GM12878 (cell line): ENCODE measurements around the gene ZBTB34. TPM values are rescaled to one million over a fixed set of nuclear protein-coding genes. Genes with fewer than 3 reads are reported as not detected.

ENCODE experiments used
- ATAC-seq: fragments of 200-7000 bp; cut with Tn5 transposase; 3 replicates; pipeline ENCODE4 v1.9.1; 2020; ENCODE audit warnings: mild to moderate bottlenecking, moderate library complexity
- BruUV-seq: library from RNA; stranded (reverse); fragments of 400-500 nt; replicated peaks from 2 replicates; lab custom pipeline; 2021; lab: Mats Ljungman, UMichigan
- CTCF ChIA-PET: fragments of 300-600 bp; sonication (Branson Sonifier 250); formaldehyde crosslinking; extraction: SDS; loops from one replicate; lab custom pipeline; 2021; ENCODE audit warnings: inconsistent platforms; lab: Yijun Ruan, JAX
- POLR2A ChIA-PET: fragments of 350-600 bp; formaldehyde crosslinking; extraction: SDS; loops from one replicate; lab custom pipeline; 2021; ENCODE audit warnings: inconsistent platforms; lab: Charles Lee
- RAD21 ChIA-PET: fragments of 300-600 bp; sonication (Branson Sonifier 250); formaldehyde crosslinking; loops from one replicate; lab custom pipeline; 2023; ENCODE audit warnings: antibody characterized with exemption; ENCODE audit not compliant: unreplicated experiment; lab: Charles Lee
- SMC1A ChIA-PET: fragments of 300-600 bp; sonication (Branson Sonifier 250); formaldehyde crosslinking; loops from one replicate; lab custom pipeline; 2023; ENCODE audit not compliant: unreplicated experiment, uncharacterized antibody; lab: Charles Lee
- DNase-seq: peaks from one replicate; pipeline ENCODE4 v3.0.0-alpha.2; 2011; ENCODE audit warnings: low read depth, low spot score
- FAIRE-seq: peaks from 3 replicates; lab custom pipeline; 2011; peaks lifted over from hg19 to GRCh38; lab: Jason Lieb, UNC
- H2AFZ ChIP-seq: 2 replicates; pipeline ENCODE4 v1.6.0; 2011; ENCODE audit warnings: low read depth, low read length, control low read depth; ENCODE audit not compliant: control insufficient read depth
- H3K27ac ChIP-seq: 2 replicates; pipeline ENCODE4 v1.5.1; 2011; ENCODE audit warnings: control low read depth; ENCODE audit not compliant: control insufficient read depth, insufficient read depth
- H3K27me3 ChIP-seq, 2 experiments: replicated peaks in 1 of 2; 2 replicates each; pipeline versions ENCODE4 v1.6.0 to v1.6.1; 2011; ENCODE audit warnings: low read length in 1 of 2; ENCODE audit not compliant: control insufficient read depth in 2 of 2, insufficient read depth in 2 of 2
- H3K36me3 ChIP-seq, 2 experiments: 2 replicates each; pipeline ENCODE4 v1.5.1; 2011; ENCODE audit warnings: low read length in 1 of 2; ENCODE audit not compliant: control insufficient read depth in 2 of 2, insufficient read depth in 2 of 2
- H3K4me1 ChIP-seq: 2 replicates; pipeline ENCODE4 v1.6.1; 2011; ENCODE audit warnings: mild to moderate bottlenecking, low read length, moderate library complexity, mixed read lengths; ENCODE audit not compliant: control insufficient read depth, insufficient read depth
- H3K4me2 ChIP-seq: 2 replicates; pipeline ENCODE4 v1.6.0; 2011; ENCODE audit warnings: control low read depth; ENCODE audit not compliant: control insufficient read depth, insufficient read depth
- H3K4me3 ChIP-seq: fragments of 200-600 bp; sonication (generic); 2 replicates; pipeline ENCODE4 v1.5.1; 2016
- H3K79me2 ChIP-seq: 2 replicates; pipeline ENCODE4 v1.6.0; 2011; ENCODE audit warnings: low read length; ENCODE audit not compliant: control insufficient read depth, insufficient read depth
- H3K9ac ChIP-seq: 2 replicates; pipeline ENCODE4 v1.8.0; 2011; ENCODE audit warnings: low read length, control low read depth, mixed read lengths; ENCODE audit not compliant: control insufficient read depth, insufficient read depth
- H3K9me3 ChIP-seq: replicated peaks from 3 replicates; pipeline ENCODE4 v1.5.1; 2011; ENCODE audit warnings: mild to moderate bottlenecking, low read length; ENCODE audit not compliant: control insufficient read depth, insufficient read depth
- H4K20me1 ChIP-seq: 2 replicates; pipeline ENCODE4 v1.6.0; 2011; ENCODE audit not compliant: control insufficient read depth, insufficient read depth
- EED ChIP-seq: sonication (generic); IDR thresholded peaks from 2 replicates; pipeline ENCODE4 v1.6.1; 2016; ENCODE audit warnings: antibody characterized with exemption, low read depth
- HDAC2 ChIP-seq: fragments of 200-600 bp; sonication (generic); IDR thresholded peaks from 2 replicates; pipeline ENCODE4 v1.6.1; 2017
- JUNB ChIP-seq: IDR thresholded peaks from 2 replicates; pipeline ENCODE4 v1.6.1; 2016; ENCODE audit warnings: antibody characterized with exemption, mild to moderate bottlenecking
- MEF2A ChIP-seq: IDR thresholded peaks from 2 replicates; pipeline ENCODE4 v1.6.1; 2011; ENCODE audit warnings: low read depth, mild to moderate bottlenecking, low read length, moderate library complexity; ENCODE audit not compliant: insufficient read depth
- POLR2A ChIP-seq: IDR thresholded peaks from 2 replicates; pipeline ENCODE4 v1.6.1; 2011; ENCODE audit warnings: low read depth, mild to moderate bottlenecking, low read length
- SIN3A ChIP-seq: IDR thresholded peaks from 2 replicates; pipeline ENCODE4 v1.6.1; 2012; ENCODE audit warnings: low read depth, low read length, improper control_type of control experiment
- TARDBP ChIP-seq: IDR thresholded peaks from 2 replicates; pipeline ENCODE4 v1.6.1; 2016; ENCODE audit warnings: borderline replicate concordance
- TBL1XR1 ChIP-seq: IDR thresholded peaks from 2 replicates; pipeline ENCODE4 v1.6.1; 2012; ENCODE audit warnings: low read depth, low read length, improper control_type of control experiment
- ZNF24 ChIP-seq: fragments of 450-650 bp; IDR thresholded peaks from 2 replicates; pipeline ENCODE4 v1.6.1; 2017; ENCODE audit warnings: antibody characterized with exemption, mild to moderate bottlenecking
- ZNF622 ChIP-seq: fragments of 450-650 bp; IDR thresholded peaks from 2 replicates; pipeline ENCODE4 v1.6.1; 2017; ENCODE audit warnings: mild to moderate bottlenecking, inconsistent platforms
- WGBS: methylation state at CpG from one replicate; pipeline ENCODE4 v1.1.6; 2016; ENCODE audit warnings: low lambda C conversion rate; ENCODE audit not compliant: insufficient replicate concordance, insufficient coverage; ENCODE audit errors: missing lambda C conversion rate; 5-methylcytosine and 5-hydroxymethylcytosine counted together
- in situ Hi-C: fragments of 300-500 bp; cut with MboI; formaldehyde crosslinking; loops from 9 replicates; pipeline ENCODE4 v1.14.3; 2018; ENCODE audit warnings: mixed read lengths
- intact Hi-C: fragments of 100-400 bp; cut with micrococcal nuclease; formaldehyde crosslinking; loops from one replicate; pipeline ENCODE4 v1.14.2; 2022; ENCODE audit not compliant: unreplicated experiment
- polyA plus RNA-seq, 11 experiments: library from polyadenylated mRNA; depleted of rRNA in 4 of 11; unstranded in 6 of 11; stranded (reverse) in 5 of 11; fragments of >200 nt; fragmentation: Nextera tagmentation in 4 of 11; fragmentation: Illumina TruSeq in 1 of 11; extraction: Ambion mirVana in 4 of 11; extraction: Trizol in 1 of 11; gene quantifications; 1 replicate in 1 of 11; 2 replicates in 10 of 11; pipeline versions ENCODE4 v1.2.1 to v1.2.3, GENCODE V29; 2011 to 2016; ENCODE audit warnings: inconsistent platforms in 2 of 11, missing spikeins in 2 of 11, low read depth in 1 of 11
- total RNA-seq, 4 experiments: library from RNA; depleted of rRNA in 3 of 4; stranded (reverse); fragments of >200 nt in 3 of 4; fragmentation: Illumina TruSeq in 1 of 4; extraction: Trizol in 1 of 4; gene quantifications; 2 replicates each; pipeline versions ENCODE4 v1.2.1 to v1.2.3, GENCODE V29; 2013 to 2021
- TF ChIP-seq, protein P1 (sequence below): IDR thresholded peaks from 2 replicates; pipeline ENCODE4 v1.6.1; 2012; ENCODE audit warnings: low read depth, low read length, improper control_type of control experiment
- TF ChIP-seq, protein P2 (sequence below): IDR thresholded peaks from 2 replicates; pipeline ENCODE4 v1.6.1; 2012; ENCODE audit warnings: mild to moderate bottlenecking, low read depth, low read length
- TF ChIP-seq, protein P3 (sequence below): IDR thresholded peaks from 2 replicates; pipeline ENCODE4 v1.6.1; 2011; ENCODE audit warnings: low read depth, mild to moderate bottlenecking, low read length, moderate library complexity, borderline replicate concordance; ENCODE audit errors: extremely low read depth
- TF ChIP-seq, protein P4 (sequence below): IDR thresholded peaks from 2 replicates; pipeline ENCODE4 v1.6.1; 2012; ENCODE audit warnings: low read length, inconsistent platforms
- TF ChIP-seq, protein P5 (sequence below): fragments of 450-650 bp; IDR thresholded peaks from 2 replicates; pipeline ENCODE4 v1.6.1; 2018; ENCODE audit warnings: mild to moderate bottlenecking, low read depth, moderate library complexity; ENCODE audit not compliant: partially characterized antibody

ZBTB34 gene
- total and polyA plus RNA-seq, 10 of the 15 experiments (the other 5 are each of a cell fraction or from before 2014, with no cell fraction given), result 0.71 to 11.3 (median 3.8) TPM

DNA sequence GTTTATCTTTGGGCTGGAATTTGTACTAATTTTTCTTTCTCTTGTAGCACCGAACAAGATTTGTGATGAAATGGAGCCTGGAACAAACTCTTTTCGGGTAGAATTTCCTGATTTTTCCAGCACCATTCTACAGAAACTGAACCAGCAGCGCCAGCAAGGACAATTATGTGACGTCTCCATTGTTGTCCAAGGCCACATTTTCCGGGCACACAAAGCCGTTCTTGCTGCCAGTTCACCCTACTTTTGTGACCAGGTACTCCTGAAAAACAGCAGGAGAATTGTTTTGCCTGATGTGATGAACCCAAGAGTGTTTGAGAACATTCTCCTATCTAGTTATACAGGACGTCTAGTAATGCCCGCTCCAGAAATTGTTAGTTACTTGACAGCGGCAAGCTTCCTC is 28.0 kb upstream of the ZBTB34 start:
- no peak for ATAC-seq
- FAIRE-seq, result no peak
- WGBS, result 98% methylated on average over 9 of the region's 9 CpGs
- in situ Hi-C loops (no loop called here), intact Hi-C loops (no loop called here)
- Histone ChIP-seq H3K9ac (no peak overlapping the region), H3K4me1 (peaks cover 36% of the 10 kb centered on the region), H3K4me3 (no peak overlapping the region), H4K20me1 (no peaks in the 10 kb centered on the region; the same call in none of the 2 replicates), H3K4me2 (no peak overlapping the region), H2AFZ (no peak overlapping the region), H3K27me3 (no peaks in the 10 kb centered on the region), H3K9me3 (no peaks in the 10 kb centered on the region), H3K36me3 (peaks cover 7 to 22% of the 10 kb centered on the region in 2 experiments), H3K79me2 (peaks cover 22% of the 10 kb centered on the region), H3K27ac (no peak overlapping the region)
- DNase-seq, result no peak
- POLR2A ChIA-PET, result interaction anchor here (1.1 kb wide), 1 partner anchor 28 kb away, joined by 3 read pairs; the partner anchor contains the start of gene ZBTB43
- SMC1A ChIA-PET, result interaction anchor here (1.4 to 3.7 kb wide), 2 partner anchors 12 to 27 kb away, joined by 5 to 16 read pairs; no protein-coding TSS in a partner anchor
- CTCF ChIA-PET, result no interaction called here
- RAD21 ChIA-PET, result no interaction called here
- BruUV-seq, result no TSS peak
- TF ChIP-seq SIN3A (no peak), MEF2A (no peak), TARDBP (no peak), ZNF24 (no peak), HDAC2 (no peak), EED (no peak), POLR2A (no peak), JUNB (no peak), TBL1XR1 (no peak), ZNF622 (no peak)
- TF ChIP-seq, protein P1, sequence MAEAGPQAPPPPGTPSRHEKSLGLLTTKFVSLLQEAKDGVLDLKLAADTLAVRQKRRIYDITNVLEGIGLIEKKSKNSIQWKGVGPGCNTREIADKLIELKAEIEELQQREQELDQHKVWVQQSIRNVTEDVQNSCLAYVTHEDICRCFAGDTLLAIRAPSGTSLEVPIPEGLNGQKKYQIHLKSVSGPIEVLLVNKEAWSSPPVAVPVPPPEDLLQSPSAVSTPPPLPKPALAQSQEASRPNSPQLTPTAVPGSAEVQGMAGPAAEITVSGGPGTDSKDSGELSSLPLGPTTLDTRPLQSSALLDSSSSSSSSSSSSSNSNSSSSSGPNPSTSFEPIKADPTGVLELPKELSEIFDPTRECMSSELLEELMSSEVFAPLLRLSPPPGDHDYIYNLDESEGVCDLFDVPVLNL, result no peak
- TF ChIP-seq, protein P2, sequence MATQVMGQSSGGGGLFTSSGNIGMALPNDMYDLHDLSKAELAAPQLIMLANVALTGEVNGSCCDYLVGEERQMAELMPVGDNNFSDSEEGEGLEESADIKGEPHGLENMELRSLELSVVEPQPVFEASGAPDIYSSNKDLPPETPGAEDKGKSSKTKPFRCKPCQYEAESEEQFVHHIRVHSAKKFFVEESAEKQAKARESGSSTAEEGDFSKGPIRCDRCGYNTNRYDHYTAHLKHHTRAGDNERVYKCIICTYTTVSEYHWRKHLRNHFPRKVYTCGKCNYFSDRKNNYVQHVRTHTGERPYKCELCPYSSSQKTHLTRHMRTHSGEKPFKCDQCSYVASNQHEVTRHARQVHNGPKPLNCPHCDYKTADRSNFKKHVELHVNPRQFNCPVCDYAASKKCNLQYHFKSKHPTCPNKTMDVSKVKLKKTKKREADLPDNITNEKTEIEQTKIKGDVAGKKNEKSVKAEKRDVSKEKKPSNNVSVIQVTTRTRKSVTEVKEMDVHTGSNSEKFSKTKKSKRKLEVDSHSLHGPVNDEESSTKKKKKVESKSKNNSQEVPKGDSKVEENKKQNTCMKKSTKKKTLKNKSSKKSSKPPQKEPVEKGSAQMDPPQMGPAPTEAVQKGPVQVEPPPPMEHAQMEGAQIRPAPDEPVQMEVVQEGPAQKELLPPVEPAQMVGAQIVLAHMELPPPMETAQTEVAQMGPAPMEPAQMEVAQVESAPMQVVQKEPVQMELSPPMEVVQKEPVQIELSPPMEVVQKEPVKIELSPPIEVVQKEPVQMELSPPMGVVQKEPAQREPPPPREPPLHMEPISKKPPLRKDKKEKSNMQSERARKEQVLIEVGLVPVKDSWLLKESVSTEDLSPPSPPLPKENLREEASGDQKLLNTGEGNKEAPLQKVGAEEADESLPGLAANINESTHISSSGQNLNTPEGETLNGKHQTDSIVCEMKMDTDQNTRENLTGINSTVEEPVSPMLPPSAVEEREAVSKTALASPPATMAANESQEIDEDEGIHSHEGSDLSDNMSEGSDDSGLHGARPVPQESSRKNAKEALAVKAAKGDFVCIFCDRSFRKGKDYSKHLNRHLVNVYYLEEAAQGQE, result no peak
- TF ChIP-seq, protein P3, sequence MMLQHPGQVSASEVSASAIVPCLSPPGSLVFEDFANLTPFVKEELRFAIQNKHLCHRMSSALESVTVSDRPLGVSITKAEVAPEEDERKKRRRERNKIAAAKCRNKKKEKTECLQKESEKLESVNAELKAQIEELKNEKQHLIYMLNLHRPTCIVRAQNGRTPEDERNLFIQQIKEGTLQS, result no peak
- TF ChIP-seq, protein P4, sequence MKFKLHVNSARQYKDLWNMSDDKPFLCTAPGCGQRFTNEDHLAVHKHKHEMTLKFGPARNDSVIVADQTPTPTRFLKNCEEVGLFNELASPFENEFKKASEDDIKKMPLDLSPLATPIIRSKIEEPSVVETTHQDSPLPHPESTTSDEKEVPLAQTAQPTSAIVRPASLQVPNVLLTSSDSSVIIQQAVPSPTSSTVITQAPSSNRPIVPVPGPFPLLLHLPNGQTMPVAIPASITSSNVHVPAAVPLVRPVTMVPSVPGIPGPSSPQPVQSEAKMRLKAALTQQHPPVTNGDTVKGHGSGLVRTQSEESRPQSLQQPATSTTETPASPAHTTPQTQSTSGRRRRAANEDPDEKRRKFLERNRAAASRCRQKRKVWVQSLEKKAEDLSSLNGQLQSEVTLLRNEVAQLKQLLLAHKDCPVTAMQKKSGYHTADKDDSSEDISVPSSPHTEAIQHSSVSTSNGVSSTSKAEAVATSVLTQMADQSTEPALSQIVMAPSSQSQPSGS, result no peak
- TF ChIP-seq, protein P5, sequence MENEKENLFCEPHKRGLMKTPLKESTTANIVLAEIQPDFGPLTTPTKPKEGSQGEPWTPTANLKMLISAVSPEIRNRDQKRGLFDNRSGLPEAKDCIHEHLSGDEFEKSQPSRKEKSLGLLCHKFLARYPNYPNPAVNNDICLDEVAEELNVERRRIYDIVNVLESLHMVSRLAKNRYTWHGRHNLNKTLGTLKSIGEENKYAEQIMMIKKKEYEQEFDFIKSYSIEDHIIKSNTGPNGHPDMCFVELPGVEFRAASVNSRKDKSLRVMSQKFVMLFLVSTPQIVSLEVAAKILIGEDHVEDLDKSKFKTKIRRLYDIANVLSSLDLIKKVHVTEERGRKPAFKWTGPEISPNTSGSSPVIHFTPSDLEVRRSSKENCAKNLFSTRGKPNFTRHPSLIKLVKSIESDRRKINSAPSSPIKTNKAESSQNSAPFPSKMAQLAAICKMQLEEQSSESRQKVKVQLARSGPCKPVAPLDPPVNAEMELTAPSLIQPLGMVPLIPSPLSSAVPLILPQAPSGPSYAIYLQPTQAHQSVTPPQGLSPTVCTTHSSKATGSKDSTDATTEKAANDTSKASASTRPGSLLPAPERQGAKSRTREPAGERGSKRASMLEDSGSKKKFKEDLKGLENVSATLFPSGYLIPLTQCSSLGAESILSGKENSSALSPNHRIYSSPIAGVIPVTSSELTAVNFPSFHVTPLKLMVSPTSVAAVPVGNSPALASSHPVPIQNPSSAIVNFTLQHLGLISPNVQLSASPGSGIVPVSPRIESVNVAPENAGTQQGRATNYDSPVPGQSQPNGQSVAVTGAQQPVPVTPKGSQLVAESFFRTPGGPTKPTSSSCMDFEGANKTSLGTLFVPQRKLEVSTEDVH, result no peak
